Natural killer cell (primary cell): Measurements from ENCODE around the gene ZNF296. TPM values are rescaled to one million over a fixed set of nuclear protein-coding genes. Genes with fewer than 3 reads are reported as not detected.
A peak's percentile ranks its signal among the peaks of the same experiment; 100 is the strongest.

Source experiments
- ATAC-seq, 3 donors: fragments of 150-1000 bp in 2 of 3; fragments of 200-7000 bp in 1 of 3; cut with Tn5 transposase; 1 replicate in 1 of 3; 2 replicates in 2 of 3; pipeline ENCODE4 v1.10.0; 2021; ENCODE audit warnings: mild to moderate bottlenecking in 2 of 3, moderate library complexity in 2 of 3
- DNase-seq, 2 donors: peaks; one replicate each; pipeline versions ENCODE4 v3.0.0 to v3.0.0-alpha.2; 2013 to 2021; ENCODE audit warnings: mixed read lengths in 1 of 2
- H3K27ac ChIP-seq: one replicate; pipeline ENCODE4 v1.5.1; 2013; ENCODE audit warnings: mild to moderate bottlenecking, low read length
- H3K27me3 ChIP-seq: one replicate; pipeline ENCODE4 v1.6.1; 2013; ENCODE audit warnings: low read length; ENCODE audit not compliant: control insufficient read depth, insufficient read depth
- H3K36me3 ChIP-seq: one replicate; pipeline ENCODE4 v1.6.1; 2013; ENCODE audit warnings: low read length; ENCODE audit not compliant: control insufficient read depth, insufficient read depth
- H3K4me1 ChIP-seq: one replicate; pipeline ENCODE4 v1.6.1; 2013; ENCODE audit warnings: low read length; ENCODE audit not compliant: control insufficient read depth, insufficient read depth
- H3K4me3 ChIP-seq: one replicate; pipeline ENCODE4 v1.5.1; 2013; ENCODE audit warnings: low read length
- H3K9me3 ChIP-seq: one replicate; pipeline ENCODE4 v1.6.1; 2013; ENCODE audit warnings: low read length; ENCODE audit not compliant: control insufficient read depth, insufficient read depth
- H3K27ac Mint-ChIP-seq, 2 donors: one replicate each; pipeline ENCODE4 v1.8.0; 2022; ENCODE audit warnings: mild to moderate bottlenecking in 2 of 2, mixed read lengths in 2 of 2, moderate library complexity in 1 of 2
- H3K27me3 Mint-ChIP-seq, 2 donors: one replicate each; pipeline ENCODE4 v1.8.0; 2022; ENCODE audit warnings: low read depth in 2 of 2, mixed read lengths in 2 of 2
- H3K36me3 Mint-ChIP-seq: one replicate; pipeline ENCODE4 v1.8.0; 2022; ENCODE audit warnings: mixed read lengths
- H3K4me1 Mint-ChIP-seq, 2 donors: one replicate each; pipeline ENCODE4 v1.8.0; 2022; ENCODE audit warnings: mixed read lengths in 2 of 2
- H3K4me3 Mint-ChIP-seq: one replicate; pipeline ENCODE4 v1.8.0; 2022; ENCODE audit warnings: mild to moderate bottlenecking, moderate library complexity, mixed read lengths
- H3K9me3 Mint-ChIP-seq, 2 donors: one replicate each; pipeline ENCODE4 v1.8.0; 2022; ENCODE audit warnings: mixed read lengths in 2 of 2
- WGBS: methylation state at CpG from one replicate; pipeline ENCODE4 v1.1.7; 2013; ENCODE audit warnings: missing lambda C conversion rate; ENCODE audit not compliant: insufficient coverage; 5-methylcytosine and 5-hydroxymethylcytosine counted together
- intact Hi-C: fragments of 100-400 bp; cut with micrococcal nuclease; formaldehyde crosslinking; loops from one replicate; pipeline ENCODE4 v1.14.2; 2022
- total RNA-seq, 4 donors: library from RNA; stranded (reverse); fragments of 120-200 nt in 1 of 4; gene quantifications; one replicate each; pipeline versions ENCODE4 v1.2.3 to v1.2.4, GENCODE V29; 2013 to 2022
- TF ChIP-seq, protein P1 (sequence below): fragments of 200-600 bp; IDR thresholded peaks from one replicate; pipeline ENCODE4 v1.8.0; 2022; ENCODE audit warnings: antibody characterized with exemption

ZNF296 gene
- total RNA-seq, 3 donors from 2014 or later (not counting 1 experiment from before 2014, with no cell fraction given) = 5.1 to 8.0 (median 8.0) TPM

DNA sequence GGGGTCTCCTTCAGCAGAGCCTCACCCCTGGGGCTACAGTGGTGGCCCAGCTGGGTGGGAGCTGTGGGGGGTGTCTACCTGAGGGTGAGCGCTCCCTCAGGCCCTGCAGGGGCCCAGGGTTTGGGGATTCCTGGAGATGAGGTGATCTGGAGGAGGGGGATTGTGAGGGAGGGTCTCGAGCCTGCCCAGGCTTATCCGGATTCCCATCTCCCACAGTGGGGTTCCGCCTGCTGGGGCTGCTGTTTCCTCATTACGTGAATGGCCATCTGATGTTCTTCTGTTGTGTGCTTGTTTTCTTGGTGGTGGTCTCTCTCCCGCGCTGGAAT lies 21.1 kb upstream of the ZNF296 start:
- TF ChIP-seq, protein P1, sequence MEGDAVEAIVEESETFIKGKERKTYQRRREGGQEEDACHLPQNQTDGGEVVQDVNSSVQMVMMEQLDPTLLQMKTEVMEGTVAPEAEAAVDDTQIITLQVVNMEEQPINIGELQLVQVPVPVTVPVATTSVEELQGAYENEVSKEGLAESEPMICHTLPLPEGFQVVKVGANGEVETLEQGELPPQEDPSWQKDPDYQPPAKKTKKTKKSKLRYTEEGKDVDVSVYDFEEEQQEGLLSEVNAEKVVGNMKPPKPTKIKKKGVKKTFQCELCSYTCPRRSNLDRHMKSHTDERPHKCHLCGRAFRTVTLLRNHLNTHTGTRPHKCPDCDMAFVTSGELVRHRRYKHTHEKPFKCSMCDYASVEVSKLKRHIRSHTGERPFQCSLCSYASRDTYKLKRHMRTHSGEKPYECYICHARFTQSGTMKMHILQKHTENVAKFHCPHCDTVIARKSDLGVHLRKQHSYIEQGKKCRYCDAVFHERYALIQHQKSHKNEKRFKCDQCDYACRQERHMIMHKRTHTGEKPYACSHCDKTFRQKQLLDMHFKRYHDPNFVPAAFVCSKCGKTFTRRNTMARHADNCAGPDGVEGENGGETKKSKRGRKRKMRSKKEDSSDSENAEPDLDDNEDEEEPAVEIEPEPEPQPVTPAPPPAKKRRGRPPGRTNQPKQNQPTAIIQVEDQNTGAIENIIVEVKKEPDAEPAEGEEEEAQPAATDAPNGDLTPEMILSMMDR = no peak
- DNase-seq (no peak), ATAC-seq (no peak)
- Histone ChIP-seq H3K36me3 (no peaks in the 10 kb centered on the region), H3K9me3 (no peaks in the 10 kb centered on the region), H3K4me1 (peaks cover 47% of the 10 kb centered on the region), H3K4me3 (no peak overlapping the region), H3K27me3 (no peaks in the 10 kb centered on the region), H3K27ac (no peak overlapping the region)
- H3K36me3 Mint-ChIP-seq = no peaks in the 10 kb centered on the region
- peaks cover 72 to 82% of the 10 kb centered on the region in 2 donors for H3K4me1 Mint-ChIP-seq
- H3K4me3 Mint-ChIP-seq = peak overlapping the region; percentile 35
- intact Hi-C loops = no loop called here
- over 99% methylated on average over 7 of the region's 7 CpGs for WGBS
- H3K27me3 Mint-ChIP-seq = no peaks in the 10 kb centered on the region
- H3K9me3 Mint-ChIP-seq = no peaks in the 10 kb centered on the region
- H3K27ac Mint-ChIP-seq = peak overlapping the region in 1 of 2 donors; percentile 63

DNA sequence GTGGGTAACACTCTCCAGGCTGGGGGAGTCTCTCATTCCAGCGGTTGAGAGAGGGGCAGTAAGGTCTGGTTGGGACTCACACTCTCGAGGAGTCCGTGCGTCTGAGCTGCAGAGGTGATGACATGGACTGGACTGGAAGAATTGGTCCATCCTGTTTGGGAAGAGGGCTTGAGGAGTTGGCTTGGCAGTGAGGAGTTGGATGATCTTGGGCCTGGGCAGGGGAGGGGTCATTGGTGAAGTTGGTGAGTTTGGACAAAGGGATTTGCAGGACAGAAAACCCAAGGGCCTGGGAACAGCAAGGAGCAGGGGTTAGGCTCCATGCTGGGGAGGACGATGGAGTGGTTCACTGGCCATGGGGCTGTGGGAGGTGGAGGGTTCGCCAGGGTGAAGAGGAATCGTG lies 20.4 kb upstream of the ZNF296 start:
- Mint-ChIP-seq H3K4me3 (peak overlapping the region; percentile 42), H3K36me3 (no peaks in the 10 kb centered on the region), H3K27me3 (no peaks in the 10 kb centered on the region), H3K27ac (peak overlapping the region in 1 of 2 donors; percentile 63), H3K4me1 (peaks cover 79 to 85% of the 10 kb centered on the region in 2 donors), H3K9me3 (no peaks in the 10 kb centered on the region)
- H3K4me1 ChIP-seq = peaks cover 54% of the 10 kb centered on the region
- TF ChIP-seq, protein P1 = no peak
- WGBS = 92% methylated on average over 7 of the region's 7 CpGs
- no peak overlapping the region for H3K4me3 ChIP-seq
- intact Hi-C loops = no loop called here
- no peak for ATAC-seq
- no peaks in the 10 kb centered on the region for H3K27me3 ChIP-seq
- no peaks in the 10 kb centered on the region for H3K9me3 ChIP-seq
- no peaks in the 10 kb centered on the region for H3K36me3 ChIP-seq
- no peak overlapping the region for H3K27ac ChIP-seq
- DNase-seq = no peak

GRCh38 chr19:45095496-45096413 lies 19.5 kb upstream of the ZNF296 start:
- ATAC-seq (no peak), DNase-seq (no peak)
- no peaks in the 10 kb centered on the region for H3K9me3 ChIP-seq
- TF ChIP-seq, protein P1 = no peak
- no peak overlapping the region for H3K27ac ChIP-seq
- peaks cover 2% of the 10 kb centered on the region for H3K36me3 ChIP-seq
- H3K36me3 Mint-ChIP-seq = no peaks in the 10 kb centered on the region
- H3K4me3 ChIP-seq = no peak overlapping the region
- H3K4me1 Mint-ChIP-seq = peaks cover 83 to 86% of the 10 kb centered on the region in 2 donors
- no peaks in the 10 kb centered on the region for H3K27me3 ChIP-seq
- H3K27ac Mint-ChIP-seq = peak overlapping the region in 1 of 2 donors; percentile 63
- H3K4me3 Mint-ChIP-seq = peak overlapping the region; percentile 28
- WGBS = 93% methylated on average over 14 of the region's 14 CpGs
- H3K27me3 Mint-ChIP-seq = no peaks in the 10 kb centered on the region
- no peaks in the 10 kb centered on the region for H3K9me3 Mint-ChIP-seq
- peaks cover 63% of the 10 kb centered on the region for H3K4me1 ChIP-seq
- intact Hi-C loops = no loop called here
